Measurements from ENCODE around the gene EVC2.
A peak's percentile ranks its signal among the peaks of the same experiment; 100 is the strongest.

Gene EVC2

GRCh38 chr4:5708449-5709206 lies at the start of gene EVC2:
TSS of gene EVC2 (minus strand) at chr4:5708559. CDS start at chr4:5708513, 46 bp downstream.
- peak; percentile 72 for DNase-seq (ENCODE audit: low spot score)

GRCh38 chr4:5757954-5758353 lies 49.6 kb upstream of the EVC2 start:
- no peak for DNase-seq (ENCODE audit: low spot score)

- no peak for DNase-seq (ENCODE audit: low spot score)
Measured at GRCh38 chr4:5757536-5757935, 49.2 kb upstream of the EVC2 start.

GRCh38 chr4:5757091-5757490 lies 48.7 kb upstream of the EVC2 start:
- no peak for DNase-seq (ENCODE audit: low spot score)

GRCh38 chr4:5756271-5756670 lies 47.9 kb upstream of the EVC2 start:
- no peak for DNase-seq (ENCODE audit: low spot score)

GRCh38 chr4:5755679-5756078 lies 47.3 kb upstream of the EVC2 start:
- no peak for DNase-seq (ENCODE audit: low spot score)

GRCh38 chr4:5755161-5755560 lies 46.8 kb upstream of the EVC2 start:
- DNase-seq (ENCODE audit: low spot score): no peak

GRCh38 chr4:5754529-5754881 lies 46.1 kb upstream of the EVC2 start:
- no peak for DNase-seq (ENCODE audit: low spot score)

GRCh38 chr4:5753766-5754528 lies 45.6 kb upstream of the EVC2 start:
- DNase-seq (ENCODE audit: low spot score): peak; percentile 89

GRCh38 chr4:5753366-5753765 lies 45.0 kb upstream of the EVC2 start:
- no peak for DNase-seq (ENCODE audit: low spot score)

- DNase-seq (ENCODE audit: low spot score): peak; percentile 34
Measured at GRCh38 chr4:5752376-5753184, 44.2 kb upstream of the EVC2 start.

GRCh38 chr4:5751666-5752375 lies 43.5 kb upstream of the EVC2 start:
- no peak for DNase-seq (ENCODE audit: low spot score)

GRCh38 chr4:5750946-5751665 lies 42.7 kb upstream of the EVC2 start:
- DNase-seq (ENCODE audit: low spot score): no peak

GRCh38 chr4:5750052-5750945 lies 41.9 kb upstream of the EVC2 start:
- DNase-seq (ENCODE audit: low spot score): peak; percentile 61

- DNase-seq (ENCODE audit: low spot score): no peak
Measured at GRCh38 chr4:5749568-5749967, 41.2 kb upstream of the EVC2 start.

- DNase-seq (ENCODE audit: low spot score): peak; percentile 88
Measured at GRCh38 chr4:5747738-5748375, 39.5 kb upstream of the EVC2 start.

GRCh38 chr4:5746829-5747737 lies 38.7 kb upstream of the EVC2 start:
- DNase-seq (ENCODE audit: low spot score): peak; percentile 67

GRCh38 chr4:5746250-5746649 lies 37.9 kb upstream of the EVC2 start:
- no peak for DNase-seq (ENCODE audit: low spot score)

- no peak for DNase-seq (ENCODE audit: low spot score)
Measured at GRCh38 chr4:5742968-5743367, 34.6 kb upstream of the EVC2 start.
